Thymus (tissue), 11 donors: ENCODE data around the gene FBXO7. TPM values are rescaled to one million over a fixed set of nuclear protein-coding genes. Genes with fewer than 3 reads are reported as not detected.

Experiments used
- DNase-seq, 9 donors: peaks; one replicate each; pipeline ENCODE4 v3.0.0-alpha.2; 2013; ENCODE audit warnings: low spot score in 9 of 9, low read depth in 6 of 9, missing footprints in 1 of 9
- H3K27ac ChIP-seq, 2 donors: one replicate each; pipeline ENCODE4 v1.5.1; 2013; ENCODE audit warnings: control low read depth in 1 of 2, low read depth in 1 of 2, low read length in 1 of 2, mild to moderate bottlenecking in 1 of 2, moderate library complexity in 1 of 2
- H3K27me3 ChIP-seq, 2 donors: one replicate each; pipeline ENCODE4 v1.5.1; 2013; ENCODE audit warnings: low read length in 1 of 2; ENCODE audit not compliant: control insufficient read depth in 2 of 2, insufficient read depth in 1 of 2
- H3K36me3 ChIP-seq, 2 donors: one replicate each; pipeline ENCODE4 v1.5.1; 2013; ENCODE audit warnings: low read length in 1 of 2, mild to moderate bottlenecking in 1 of 2, moderate library complexity in 1 of 2; ENCODE audit not compliant: control insufficient read depth in 2 of 2, insufficient read depth in 2 of 2
- H3K4me1 ChIP-seq, 2 donors: one replicate each; pipeline ENCODE4 v1.5.1; 2013; ENCODE audit warnings: low read length in 2 of 2; ENCODE audit not compliant: control insufficient read depth in 2 of 2, insufficient read depth in 2 of 2
- H3K4me3 ChIP-seq, 2 donors: one replicate each; pipeline ENCODE4 v1.5.1; 2013; ENCODE audit warnings: low read length in 2 of 2, control low read depth in 1 of 2, mild to moderate bottlenecking in 1 of 2
- H3K9me3 ChIP-seq, 2 donors: one replicate each; pipeline ENCODE4 v1.5.1; 2013; ENCODE audit warnings: low read length in 1 of 2, mild to moderate bottlenecking in 1 of 2; ENCODE audit not compliant: control insufficient read depth in 2 of 2, insufficient read depth in 1 of 2
- WGBS: extraction: QIAGEN DNeasy Blood & Tissue Kit; methylation state at CpG from one replicate; pipeline ENCODE4 v1.1.7; 2013; 5-methylcytosine and 5-hydroxymethylcytosine counted together
- polyA plus RNA-seq: library from polyadenylated mRNA; stranded (reverse); fragments of 200-250 nt; gene quantifications from one replicate; pipeline ENCODE4 v1.2.3, GENCODE V29; 2013
- total RNA-seq: library from RNA; stranded (reverse); fragments of 120-200 nt; gene quantifications from one replicate; pipeline ENCODE4 v1.2.4, GENCODE V29; 2013
- donor health status: healthy.

Gene FBXO7
- total and polyA plus RNA-seq, 2 donors: 100 to 101 TPM

DNA sequence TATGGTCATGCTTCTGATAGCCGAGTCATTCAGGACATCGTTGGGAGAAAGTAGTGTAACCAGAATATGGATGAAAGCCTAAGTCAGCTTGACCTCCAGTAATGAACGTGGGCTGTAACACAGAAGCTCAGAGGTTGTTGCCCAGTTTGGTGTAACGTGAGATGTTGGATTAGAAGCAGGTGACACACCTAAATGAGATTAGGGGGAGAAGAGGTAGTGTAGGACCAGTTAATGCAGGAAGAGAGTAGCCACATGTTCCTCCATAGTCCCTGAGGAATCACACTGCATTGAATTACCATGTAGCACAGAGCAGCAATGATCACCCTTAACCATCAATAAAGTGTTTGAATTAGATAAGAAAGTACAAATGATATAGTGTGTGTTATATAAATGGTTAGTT is 20.4 kb downstream of the FBXO7 start:
- 94% methylated on average over 4 of the region's 4 CpGs for WGBS
- H3K27ac ChIP-seq: no peak overlapping the region
- no peak overlapping the region for H3K4me3 ChIP-seq
- H3K36me3 ChIP-seq: peaks cover 30 to 59% of the 10 kb centered on the region in 2 donors
- DNase-seq: no peak
- H3K9me3 ChIP-seq: no peaks in the 10 kb centered on the region
- H3K4me1 ChIP-seq: no peaks in the 10 kb centered on the region
- no peaks in the 10 kb centered on the region for H3K27me3 ChIP-seq

DNA sequence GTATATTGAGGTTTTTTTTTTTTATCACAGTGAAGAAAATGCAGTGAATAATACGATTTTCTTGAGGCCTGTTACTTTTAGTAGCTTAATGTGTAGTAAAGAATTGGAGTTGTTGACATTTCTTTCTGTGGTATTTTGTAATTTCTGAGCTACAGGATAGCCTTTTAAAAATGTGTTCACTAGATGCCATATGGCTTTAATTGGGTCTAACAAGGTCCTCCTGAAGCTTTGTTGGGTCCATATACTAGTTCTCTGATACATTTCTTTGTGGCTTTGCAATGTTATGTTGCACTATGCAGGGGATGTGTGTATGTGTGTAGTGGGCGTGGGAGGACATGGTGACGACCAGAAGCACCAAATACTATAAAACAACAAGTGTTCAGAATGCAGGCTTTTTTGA is 25.1 kb downstream of the FBXO7 start:
- Histone ChIP-seq H3K4me3 (no peak overlapping the region), H3K36me3 (peaks cover 23 to 28% of the 10 kb centered on the region in 2 donors)

DNA sequence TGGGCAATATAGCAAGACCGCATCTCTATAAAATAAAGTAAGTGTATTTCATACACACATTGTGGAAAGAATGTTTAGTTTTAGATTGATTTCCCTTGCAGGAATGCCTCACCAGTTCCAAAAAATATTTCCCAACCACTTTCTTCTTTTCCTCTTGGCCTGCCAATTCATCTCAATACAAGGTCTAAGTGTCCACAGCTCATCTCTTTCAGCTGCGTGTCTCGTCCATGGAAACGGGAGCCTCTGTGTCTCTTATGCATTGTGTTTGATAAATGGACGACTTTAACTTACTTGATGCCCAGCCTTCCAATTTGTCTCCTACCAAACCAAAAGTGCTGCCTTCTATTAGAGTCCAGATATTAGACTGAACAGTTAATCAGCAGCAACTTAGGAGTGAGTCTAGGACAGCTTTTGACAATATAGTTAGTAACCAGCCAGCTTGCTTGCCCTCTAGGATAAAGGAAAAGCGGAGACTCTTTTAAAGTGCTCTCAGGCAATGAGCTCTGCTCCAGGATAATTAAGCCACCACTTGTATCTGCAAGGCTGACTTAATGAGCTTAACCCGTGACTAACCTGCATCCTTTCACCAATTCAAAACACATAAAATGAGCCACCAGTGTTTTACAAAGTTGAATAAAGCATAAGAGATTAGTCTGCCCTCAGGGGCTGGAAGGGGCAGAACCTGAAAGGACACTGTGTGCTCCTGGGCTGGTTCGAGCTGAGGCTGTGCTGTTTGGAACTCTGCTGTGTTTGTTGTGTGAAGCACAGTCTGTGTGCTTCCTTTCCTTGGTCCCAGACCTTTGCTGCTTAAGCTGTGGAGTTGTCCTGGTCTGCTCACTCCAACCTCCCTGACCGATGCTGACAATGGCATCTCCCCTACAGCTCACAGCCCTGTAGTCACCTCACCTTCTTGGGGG is 27.5 kb downstream of the FBXO7 start:
- H3K36me3 ChIP-seq: peaks cover 9 to 11% of the 10 kb centered on the region in 2 donors
- WGBS: 83% methylated on average over 9 of the region's 9 CpGs
- H3K27me3 ChIP-seq: no peaks in the 10 kb centered on the region
- H3K9me3 ChIP-seq: no peaks in the 10 kb centered on the region
- no peak overlapping the region for H3K27ac ChIP-seq
- no peak overlapping the region for H3K4me3 ChIP-seq
- no peak for DNase-seq
- H3K4me1 ChIP-seq: no peaks in the 10 kb centered on the region

More for the DNA sequence above, 25.1 kb downstream of the FBXO7 start:
- WGBS: 96% methylated on average over 3 of the region's 3 CpGs
- H3K9me3 ChIP-seq: no peaks in the 10 kb centered on the region
- H3K27me3 ChIP-seq: no peaks in the 10 kb centered on the region
- DNase-seq: no peak
- no peak overlapping the region for H3K27ac ChIP-seq
- no peaks in the 10 kb centered on the region for H3K4me1 ChIP-seq

DNA sequence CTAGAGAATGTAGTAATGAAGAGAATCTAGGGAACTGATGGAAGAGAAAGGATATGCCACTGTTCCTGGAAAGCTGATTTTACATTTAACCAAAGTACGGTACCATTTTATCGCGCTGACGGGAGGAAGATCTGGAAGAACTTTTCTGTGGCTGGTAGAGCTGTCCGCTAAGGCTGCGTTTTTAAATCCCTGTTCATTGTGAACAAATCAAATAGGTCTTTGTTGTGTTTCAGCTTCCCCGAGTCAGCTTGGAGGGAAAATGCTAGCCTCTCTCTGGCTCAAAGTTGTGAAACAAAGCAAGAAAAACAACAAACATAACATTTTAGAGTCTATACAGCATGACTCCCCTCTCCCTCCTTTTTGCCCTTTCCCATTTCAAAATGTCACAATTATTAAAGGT is 34.4 kb downstream of the FBXO7 start:
- WGBS: 97% methylated on average over 7 of the region's 7 CpGs
- Histone ChIP-seq H3K36me3 (no peaks in the 10 kb centered on the region), H3K27ac (no peak overlapping the region), H3K4me1 (no peaks in the 10 kb centered on the region), H3K27me3 (no peaks in the 10 kb centered on the region), H3K4me3 (no peak overlapping the region), H3K9me3 (no peaks in the 10 kb centered on the region)
- no peak for DNase-seq

DNA sequence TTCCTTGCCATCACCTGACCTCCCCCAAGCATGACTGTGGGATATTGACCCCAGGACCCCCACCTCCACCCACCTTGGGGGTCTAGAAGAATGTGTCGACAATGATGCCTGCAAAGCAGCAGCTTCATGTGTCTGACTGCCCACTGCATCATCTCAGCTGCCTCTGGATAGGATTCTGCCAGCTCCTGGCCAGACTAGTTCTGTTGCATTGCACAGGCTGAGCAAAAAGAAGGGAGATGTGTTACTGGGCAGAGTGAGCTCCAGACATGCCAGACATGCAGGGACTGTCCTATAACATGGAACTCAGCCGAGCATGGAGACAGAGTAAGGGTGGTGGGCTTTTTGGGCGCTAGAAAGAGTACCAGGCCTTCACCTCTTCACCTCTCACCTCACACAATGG is 36.7 kb downstream of the FBXO7 start:
- 96% methylated on average over 3 of the region's 3 CpGs for WGBS
- Histone ChIP-seq H3K27me3 (no peaks in the 10 kb centered on the region), H3K4me1 (no peaks in the 10 kb centered on the region), H3K9me3 (no peaks in the 10 kb centered on the region), H3K4me3 (no peak overlapping the region), H3K27ac (no peak overlapping the region), H3K36me3 (no peaks in the 10 kb centered on the region)
- no peak for DNase-seq

DNA sequence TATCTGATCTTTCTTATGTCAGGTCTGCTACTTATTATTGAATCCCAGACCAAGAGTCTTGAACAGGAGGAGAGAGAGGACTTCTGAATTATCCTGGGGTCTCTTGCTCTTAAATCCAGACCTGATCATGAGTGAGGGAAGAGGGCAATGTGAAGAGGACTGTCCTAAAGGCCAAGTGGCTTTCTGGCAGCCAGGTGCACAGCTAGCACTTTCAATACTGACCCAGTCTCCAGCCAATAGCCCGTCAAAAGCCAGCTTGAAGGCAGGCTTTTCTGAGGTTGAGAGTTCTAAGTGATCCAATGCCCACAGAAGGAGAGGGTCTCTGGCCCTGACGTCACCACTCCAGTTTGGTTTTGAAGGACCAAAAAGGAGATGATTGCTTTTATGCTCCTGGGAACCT is 37.2 kb downstream of the FBXO7 start:
- no peak overlapping the region for H3K4me3 ChIP-seq
- no peak for DNase-seq
- no peaks in the 10 kb centered on the region for H3K9me3 ChIP-seq
- 70% methylated on average over 2 of the region's 2 CpGs for WGBS
- H3K36me3 ChIP-seq: no peaks in the 10 kb centered on the region
- H3K4me1 ChIP-seq: no peaks in the 10 kb centered on the region
- no peaks in the 10 kb centered on the region for H3K27me3 ChIP-seq
- no peak overlapping the region for H3K27ac ChIP-seq

DNA sequence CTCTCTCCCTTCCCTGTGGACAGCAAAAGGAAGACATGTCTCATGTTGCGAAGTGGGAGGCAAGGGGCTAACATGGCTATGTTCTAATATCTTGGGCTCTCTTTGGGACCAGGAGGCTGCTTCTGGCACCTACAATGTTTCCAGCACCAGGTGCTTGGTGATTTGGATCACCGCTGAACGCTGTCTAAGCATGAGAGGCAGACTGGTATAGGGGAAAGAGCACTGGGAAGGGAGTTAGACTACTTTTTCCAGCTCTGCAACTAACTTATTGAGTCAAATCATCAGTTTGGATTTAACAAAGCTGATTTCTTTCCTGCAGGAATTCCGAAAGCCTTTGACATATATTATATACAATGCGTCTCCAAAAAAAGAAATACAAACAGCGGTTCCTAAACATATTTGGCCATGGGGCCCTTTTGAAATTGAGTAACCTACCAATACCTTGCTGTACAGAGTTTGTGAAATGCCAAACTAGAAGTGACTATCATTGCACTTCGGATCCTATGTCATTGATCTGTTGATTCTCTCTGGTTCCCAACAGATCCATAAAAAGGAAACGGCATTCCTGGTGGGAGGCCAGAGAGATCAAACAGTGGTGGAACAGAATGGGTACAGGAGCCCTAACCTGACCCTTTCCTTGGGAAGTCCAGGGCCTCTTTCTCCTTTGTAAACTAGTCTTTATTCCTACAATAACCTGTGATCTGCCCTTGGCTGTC is 37.8 kb downstream of the FBXO7 start:
- Histone ChIP-seq H3K9me3 (no peaks in the 10 kb centered on the region), H3K27ac (no peak overlapping the region), H3K36me3 (no peaks in the 10 kb centered on the region), H3K4me1 (no peaks in the 10 kb centered on the region), H3K27me3 (no peaks in the 10 kb centered on the region), H3K4me3 (no peak overlapping the region)
- WGBS: 98% methylated on average over 8 of the region's 8 CpGs
- no peak for DNase-seq

DNA sequence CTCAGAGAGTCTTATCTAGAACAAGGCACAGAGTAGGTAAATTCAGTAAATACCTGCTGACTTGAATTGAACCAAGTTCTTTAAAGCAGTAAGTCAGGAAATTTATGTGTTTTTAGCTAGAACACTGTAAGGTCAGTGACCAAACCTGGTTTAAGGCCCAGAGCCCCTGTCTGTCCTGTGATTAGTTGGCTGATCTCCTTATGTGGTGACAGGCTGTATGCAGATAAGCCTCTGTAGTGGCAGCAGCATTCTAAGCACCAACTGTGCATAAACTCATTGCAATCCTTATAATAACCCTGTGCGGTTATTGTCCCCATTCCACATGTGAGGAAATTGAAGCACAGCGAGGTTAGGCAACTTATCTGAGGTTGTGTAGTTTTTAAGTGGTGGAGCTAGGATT is 40.5 kb downstream of the FBXO7 start:
- H3K27ac ChIP-seq: no peak overlapping the region
- H3K4me1 ChIP-seq: no peaks in the 10 kb centered on the region
- H3K9me3 ChIP-seq: peaks cover 0 to 4% of the 10 kb centered on the region in 2 donors
- 96% methylated on average over 2 of the region's 2 CpGs for WGBS
- no peaks in the 10 kb centered on the region for H3K27me3 ChIP-seq
- H3K4me3 ChIP-seq: no peak overlapping the region
- no peaks in the 10 kb centered on the region for H3K36me3 ChIP-seq
- DNase-seq: no peak

DNA sequence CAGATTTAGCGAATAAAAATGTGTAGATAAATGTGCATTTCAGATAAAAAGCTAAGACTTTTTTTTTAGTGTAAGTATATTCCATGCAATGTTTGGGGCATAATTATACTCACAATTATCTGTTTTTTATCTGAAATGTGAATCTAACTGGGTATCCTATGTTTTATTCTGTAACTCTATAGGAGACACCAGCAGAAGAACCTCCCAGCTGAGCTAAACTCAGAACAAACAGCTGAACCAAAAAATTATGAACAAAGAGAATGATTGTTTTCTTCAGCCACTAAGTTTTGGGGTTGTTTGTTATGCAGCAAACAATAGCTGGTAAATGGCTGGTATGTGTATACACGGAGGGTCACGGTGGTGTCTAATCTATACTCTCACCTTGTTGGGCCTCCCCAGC is 42.9 kb downstream of the FBXO7 start:
- WGBS: 98% methylated on average over 3 of the region's 3 CpGs

More for the DNA sequence above, 42.9 kb downstream of the FBXO7 start:
- H3K9me3 ChIP-seq: peaks cover 0 to 4% of the 10 kb centered on the region in 2 donors
- no peak overlapping the region for H3K27ac ChIP-seq
- no peaks in the 10 kb centered on the region for H3K36me3 ChIP-seq
- H3K4me1 ChIP-seq: no peaks in the 10 kb centered on the region
- DNase-seq: no peak
- no peaks in the 10 kb centered on the region for H3K27me3 ChIP-seq
- H3K4me3 ChIP-seq: no peak overlapping the region
